ENCODE data around the gene ATP5PF. TPM values are rescaled to one million over a fixed set of nuclear protein-coding genes. Genes with fewer than 3 reads are reported as not detected.

ATP5PF gene
- total RNA-seq, 2 experiments from 2014 or later = 70.6 to 164 TPM

DNA sequence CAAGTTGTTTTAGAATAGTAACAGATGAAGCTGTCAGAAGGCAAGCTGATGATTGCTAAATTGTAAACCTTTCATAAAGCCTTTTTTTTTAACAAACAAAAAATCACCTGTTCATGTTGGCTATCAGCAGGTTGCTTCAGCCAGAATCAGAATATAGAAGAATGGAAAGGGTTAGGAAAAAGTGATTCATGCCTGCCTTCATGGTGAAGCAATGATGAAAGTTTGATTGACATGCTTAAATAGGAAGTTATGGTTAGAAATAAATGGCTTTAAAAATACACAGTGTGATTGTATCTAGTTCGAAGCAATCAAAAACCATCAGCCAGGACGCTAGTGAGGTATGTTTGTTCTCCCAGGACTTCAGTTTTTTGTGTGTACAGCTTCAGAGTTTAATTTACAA lies 38.0 kb upstream of the ATP5PF start:
- POLR2A ChIA-PET = interaction anchor here (0.7 kb wide), 1 partner anchor 25 kb away, joined by 3 read pairs; no protein-coding TSS in a partner anchor
- Histone ChIP-seq H3K4me1 (ENCODE audit: insufficient read depth, low read length, poor library complexity, severe bottlenecking) (peaks cover 5% of the 10 kb centered on the region), H3K4me3 (ENCODE audit: low read depth, low read length, poor library complexity, severe bottlenecking) (no peak overlapping the region), H4K20me1 (ENCODE audit: insufficient read depth, low read length) (no peaks in the 10 kb centered on the region), H3K4me2 (ENCODE audit: low read length) (no peak overlapping the region), H3K79me2 (ENCODE audit: insufficient read depth, low read depth, low read length) (no peaks in the 10 kb centered on the region), H2AFZ (ENCODE audit: low read length) (no peak overlapping the region), H3K9me2 (ENCODE audit: insufficient read depth, low read length) (no peaks in the 10 kb centered on the region), H3K27ac (ENCODE audit: low read depth, low read length, poor library complexity, severe bottlenecking) (no peak overlapping the region), H3K9me3 (ENCODE audit: low read length) (no peaks in the 10 kb centered on the region), H3K36me3 (ENCODE audit: insufficient read depth, low read length) (peaks cover 20% of the 10 kb centered on the region)
- DNase-seq (ENCODE audit: low spot score) = no peak
- intact Hi-C loops (cut with micrococcal nuclease; ENCODE audit: unreplicated experiment) = no loop called here
- no peak for TF ChIP-seq CTCF (conservative IDR thresholded peaks at IDR 0.05; ENCODE audit: low read length)
- TF ChIP-seq EZH2phosphoT487 (IDR thresholded peaks at IDR 0.05; ENCODE audit: borderline replicate concordance, low read depth, low read length) = no peak
- no TSS peak for BruUV-seq (replicated peaks)
- CTCF ChIA-PET (ENCODE audit: unreplicated experiment) = no interaction called here

GRCh38 chr21:25767921-25768320 lies 33.2 kb upstream of the ATP5PF start:
- no peak overlapping the region for H3K4me2 ChIP-seq (ENCODE audit: low read length)
- no TSS peak for BruUV-seq (replicated peaks)
- DNase-seq (ENCODE audit: low spot score) = no peak
- H4K20me1 ChIP-seq (ENCODE audit: insufficient read depth, low read length) = no peaks in the 10 kb centered on the region
- no peak overlapping the region for H3K27ac ChIP-seq (ENCODE audit: low read depth, low read length, poor library complexity, severe bottlenecking)
- H3K4me3 ChIP-seq (ENCODE audit: low read depth, low read length, poor library complexity, severe bottlenecking) = no peak overlapping the region
- POLR2A ChIA-PET = interaction anchor here (0.8 to 1.3 kb wide), 3 partner anchors 10 to 48 kb away, joined by 3 to 7 read pairs (median 6); no protein-coding TSS in a partner anchor
- no peaks in the 10 kb centered on the region for H3K9me2 ChIP-seq (ENCODE audit: insufficient read depth, low read length)
- no peak overlapping the region for H2AFZ ChIP-seq (ENCODE audit: low read length)
- no peaks in the 10 kb centered on the region for H3K79me2 ChIP-seq (ENCODE audit: insufficient read depth, low read depth, low read length)
- intact Hi-C loops (cut with micrococcal nuclease; ENCODE audit: unreplicated experiment) = no loop called here
- TF ChIP-seq EZH2phosphoT487 (IDR thresholded peaks at IDR 0.05; ENCODE audit: borderline replicate concordance, low read depth, low read length) (no peak), CTCF (conservative IDR thresholded peaks at IDR 0.05; ENCODE audit: low read length) (no peak)
- no peaks in the 10 kb centered on the region for H3K9me3 ChIP-seq (ENCODE audit: low read length)
- CTCF ChIA-PET (ENCODE audit: unreplicated experiment) = no interaction called here
- peaks cover 66% of the 10 kb centered on the region for H3K36me3 ChIP-seq (ENCODE audit: insufficient read depth, low read length)
- peaks cover 3% of the 10 kb centered on the region for H3K4me1 ChIP-seq (ENCODE audit: insufficient read depth, low read length, poor library complexity, severe bottlenecking)

- intact Hi-C loops (cut with micrococcal nuclease; ENCODE audit: unreplicated experiment) = no loop called here
- Histone ChIP-seq H3K9me2 (ENCODE audit: insufficient read depth, low read length) (no peaks in the 10 kb centered on the region), H3K27ac (ENCODE audit: low read depth, low read length, poor library complexity, severe bottlenecking) (no peak overlapping the region), H3K4me3 (ENCODE audit: low read depth, low read length, poor library complexity, severe bottlenecking) (no peak overlapping the region), H3K36me3 (ENCODE audit: insufficient read depth, low read length) (peaks cover 89% of the 10 kb centered on the region), H2AFZ (ENCODE audit: low read length) (no peak overlapping the region), H3K79me2 (ENCODE audit: insufficient read depth, low read depth, low read length) (no peaks in the 10 kb centered on the region), H4K20me1 (ENCODE audit: insufficient read depth, low read length) (no peaks in the 10 kb centered on the region), H3K4me2 (ENCODE audit: low read length) (no peak overlapping the region), H3K4me1 (ENCODE audit: insufficient read depth, low read length, poor library complexity, severe bottlenecking) (no peaks in the 10 kb centered on the region), H3K9me3 (ENCODE audit: low read length) (no peaks in the 10 kb centered on the region)
- ChIA-PET POLR2A (interaction anchor here (0.7 to 1.0 kb wide), 2 partner anchors 15 to 23 kb away, joined by 3 to 4 read pairs; no protein-coding TSS in a partner anchor), CTCF (ENCODE audit: unreplicated experiment) (no interaction called here)
- BruUV-seq (replicated peaks) = no TSS peak
- TF ChIP-seq CTCF (conservative IDR thresholded peaks at IDR 0.05; ENCODE audit: low read length) = no peak
- no peak for TF ChIP-seq EZH2phosphoT487 (IDR thresholded peaks at IDR 0.05; ENCODE audit: borderline replicate concordance, low read depth, low read length)
- DNase-seq (ENCODE audit: low spot score) = no peak
Measured at GRCh38 chr21:25764065-25764464, 29.4 kb upstream of the ATP5PF start.
